EH (cell line): Measurements from ENCODE around the gene SMC2.

ENCODE experiments used
- DNase-seq: peaks from one replicate; pipeline ENCODE4 v3.0.0-alpha.2; 2015; ENCODE audit warnings: low read depth

The SMC2 gene

GRCh38 chr9:104093647-104094533, at the start of gene SMC2:
Gene SMC2 (plus strand): TSS chr9:104094309. CDS start chr9:104095385, 1,076 bp downstream.
- DNase-seq = peak; percentile 92

- peak; percentile 6 for DNase-seq
Observed at GRCh38 chr9:104068546-104068945, 25.6 kb upstream of the SMC2 start.

GRCh38 chr9:104069288-104069687, 24.8 kb upstream of the SMC2 start:
- DNase-seq = no peak

- peak; percentile 3 for DNase-seq
Observed at GRCh38 chr9:104071589-104071988, 22.5 kb upstream of the SMC2 start.

GRCh38 chr9:104073098-104073769, 20.9 kb upstream of the SMC2 start:
- DNase-seq = no peak

GRCh38 chr9:104073770-104074133, 20.4 kb upstream of the SMC2 start:
- DNase-seq = no peak

GRCh38 chr9:104074876-104075275, 19.2 kb upstream of the SMC2 start:
- DNase-seq = peak; percentile 84

- DNase-seq = peak; percentile 83
Observed at GRCh38 chr9:104075801-104076753, 18.0 kb upstream of the SMC2 start.

- DNase-seq = no peak
Observed at GRCh38 chr9:104078596-104078995, 15.5 kb upstream of the SMC2 start.

- no peak for DNase-seq
Observed at GRCh38 chr9:104080983-104081382, 13.1 kb upstream of the SMC2 start.

GRCh38 chr9:104082168-104082567, 11.9 kb upstream of the SMC2 start:
- DNase-seq = no peak

GRCh38 chr9:104085525-104085924, 8.6 kb upstream of the SMC2 start:
- DNase-seq = no peak

- no peak for DNase-seq
Observed at GRCh38 chr9:104087894-104088293, 6.2 kb upstream of the SMC2 start.

- DNase-seq = peak; percentile 48
Observed at GRCh38 chr9:104088416-104088815, 5.7 kb upstream of the SMC2 start.

- no peak for DNase-seq
Observed at GRCh38 chr9:104090578-104090977, 3.5 kb upstream of the SMC2 start.

GRCh38 chr9:104091116-104091515, 3.0 kb upstream of the SMC2 start:
- no peak for DNase-seq

GRCh38 chr9:104091708-104092107, 2.4 kb upstream of the SMC2 start:
- DNase-seq = no peak

- no peak for DNase-seq
Observed at GRCh38 chr9:104092192-104092591, 1.9 kb upstream of the SMC2 start.

GRCh38 chr9:104092875-104093600, 1.1 kb upstream of the SMC2 start:
- peak; percentile 24 for DNase-seq

- DNase-seq = no peak
Observed at GRCh38 chr9:104094534-104095015, 466 bp downstream of the SMC2 start.

- DNase-seq = no peak
Observed at GRCh38 chr9:104099630-104100029, 5.5 kb downstream of the SMC2 start.
